ENCODE results near the gene KRTAP10-3. TPM values are rescaled to one million over a fixed set of nuclear protein-coding genes. Genes with fewer than 3 reads are reported as not detected.

The KRTAP10-3 gene
- total and polyA plus RNA-seq, 2 experiments from 2014 or later = not detected

DNA sequence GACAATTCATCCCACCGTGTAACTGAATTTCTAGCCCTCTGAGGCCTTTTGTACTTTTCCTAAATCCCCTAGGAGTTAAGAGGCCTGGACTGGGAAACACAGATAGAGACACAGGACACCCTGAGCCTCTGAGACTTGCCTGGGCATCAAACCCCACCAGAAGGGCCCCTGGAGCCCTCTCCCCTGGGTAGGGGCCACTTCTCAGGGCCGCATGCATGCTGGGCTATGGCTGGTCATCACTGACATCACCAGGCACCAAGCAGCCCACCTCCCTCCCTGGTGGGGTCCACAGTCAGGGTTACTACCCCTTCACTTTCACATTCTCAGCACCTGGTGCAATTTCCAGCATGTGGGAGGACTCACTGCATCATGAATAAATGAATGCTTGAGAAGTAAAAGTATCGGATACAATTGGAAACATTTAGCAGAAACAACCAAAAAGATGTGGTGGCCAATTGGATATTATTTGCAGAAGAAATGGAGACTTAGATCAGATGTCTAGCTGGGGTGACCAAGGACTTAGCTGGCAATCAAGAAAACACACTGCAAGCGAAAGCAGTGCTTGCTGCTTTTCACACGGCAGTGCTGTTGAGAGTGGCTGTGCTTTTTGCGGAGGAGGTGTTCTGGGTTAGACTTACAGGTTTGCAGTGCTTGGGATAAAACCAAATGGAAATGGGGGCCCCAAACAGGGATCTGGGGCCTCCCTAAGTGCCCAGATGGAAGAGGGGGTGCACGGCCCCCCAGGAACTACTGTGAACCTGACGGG is 40.9 kb upstream of the KRTAP10-3 start:
- no peaks in the 10 kb centered on the region; the same call in 2 of the 3 replicates for H3K36me3 Mint-ChIP-seq (ENCODE audit: low read depth)
- H3K9me3 Mint-ChIP-seq = peaks cover 11% of the 10 kb centered on the region
- no peaks in the 10 kb centered on the region for H3K36me3 ChIP-seq (ENCODE audit: insufficient read depth)
- H3K4me3 Mint-ChIP-seq = no peak overlapping the region
- H3F3A ChIP-seq (replicated peaks; ENCODE audit: low read depth) = no peaks in the 10 kb centered on the region
- H3K4me1 Mint-ChIP-seq = peaks cover 23% of the 10 kb centered on the region
- H3K4me1 ChIP-seq (ENCODE audit: insufficient read depth) = peaks cover 7% of the 10 kb centered on the region; the same call in 1 of the 2 replicates
- no peaks in the 10 kb centered on the region for H3K9me2 ChIP-seq (ENCODE audit: insufficient read depth)
- no peaks in the 10 kb centered on the region for H3K79me2 ChIP-seq (replicated peaks; ENCODE audit: insufficient read depth)
- H2AFZ ChIP-seq = no peak overlapping the region; the same call in 1 of the 2 replicates
- peak overlapping the region; percentile 80; the same call in 1 of the 2 replicates for H3K27ac Mint-ChIP-seq
- DNase-seq (ENCODE audit: low spot score) (no peak), ATAC-seq (no peak)
- H3K4me2 ChIP-seq = no peak overlapping the region
- no peak for TF ChIP-seq EZH2 (IDR thresholded peaks at IDR 0.05; ENCODE audit: low read depth, unreplicated experiment)
- TF ChIP-seq EZH2phosphoT487 (IDR thresholded peaks at IDR 0.05; ENCODE audit: unreplicated experiment) = no peak
- H3K27me3 Mint-ChIP-seq (ENCODE audit: insufficient read depth, low read depth, poor library complexity) = peaks cover 11% of the 10 kb centered on the region
- H3K27ac ChIP-seq (ENCODE audit: low read depth) = no peak overlapping the region; the same call in 1 of the 2 replicates
- H3K4me3 ChIP-seq = no peak overlapping the region
- H4K20me1 ChIP-seq (replicated peaks; ENCODE audit: insufficient read depth) = no peaks in the 10 kb centered on the region
- H3K27me3 ChIP-seq (ENCODE audit: insufficient read depth) = no peaks in the 10 kb centered on the region

DNA sequence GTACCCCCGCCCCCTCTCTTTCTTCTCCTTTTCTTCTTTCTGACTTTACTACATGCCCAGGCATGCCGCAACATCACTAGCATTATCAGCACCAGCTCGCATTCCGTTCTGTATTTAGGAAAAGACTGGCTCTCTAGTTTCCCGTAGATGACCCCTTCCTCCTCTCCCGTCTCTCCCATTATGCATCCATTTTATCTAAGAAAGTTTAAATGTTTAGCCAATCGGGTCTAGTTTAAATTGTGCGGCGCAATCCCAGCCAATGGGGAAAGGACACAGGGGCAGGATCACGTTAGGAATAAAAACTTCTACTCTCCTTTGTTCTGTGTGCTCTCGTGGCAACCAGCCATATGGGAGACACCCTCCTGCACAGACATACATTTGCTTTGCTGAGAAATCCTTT is 39.5 kb upstream of the KRTAP10-3 start:
- no peak overlapping the region for H3K4me3 Mint-ChIP-seq
- no peak overlapping the region for H3K4me3 ChIP-seq
- no peak overlapping the region for H3K4me2 ChIP-seq
- H3K4me1 ChIP-seq (ENCODE audit: insufficient read depth) = peaks cover 18% of the 10 kb centered on the region
- TF ChIP-seq ZNF331 (CRISPR knock-in tag; IDR thresholded peaks at IDR 0.05; ENCODE audit: low read depth) (no peak), POLR2AphosphoS5 (IDR thresholded peaks at IDR 0.05; ENCODE audit: low read depth) (no peak), EZH2phosphoT487 (IDR thresholded peaks at IDR 0.05; ENCODE audit: unreplicated experiment) (no peak), ZNF114 (CRISPR knock-in tag; IDR thresholded peaks at IDR 0.05) (no peak)
- TF ChIP-seq, protein P1, sequence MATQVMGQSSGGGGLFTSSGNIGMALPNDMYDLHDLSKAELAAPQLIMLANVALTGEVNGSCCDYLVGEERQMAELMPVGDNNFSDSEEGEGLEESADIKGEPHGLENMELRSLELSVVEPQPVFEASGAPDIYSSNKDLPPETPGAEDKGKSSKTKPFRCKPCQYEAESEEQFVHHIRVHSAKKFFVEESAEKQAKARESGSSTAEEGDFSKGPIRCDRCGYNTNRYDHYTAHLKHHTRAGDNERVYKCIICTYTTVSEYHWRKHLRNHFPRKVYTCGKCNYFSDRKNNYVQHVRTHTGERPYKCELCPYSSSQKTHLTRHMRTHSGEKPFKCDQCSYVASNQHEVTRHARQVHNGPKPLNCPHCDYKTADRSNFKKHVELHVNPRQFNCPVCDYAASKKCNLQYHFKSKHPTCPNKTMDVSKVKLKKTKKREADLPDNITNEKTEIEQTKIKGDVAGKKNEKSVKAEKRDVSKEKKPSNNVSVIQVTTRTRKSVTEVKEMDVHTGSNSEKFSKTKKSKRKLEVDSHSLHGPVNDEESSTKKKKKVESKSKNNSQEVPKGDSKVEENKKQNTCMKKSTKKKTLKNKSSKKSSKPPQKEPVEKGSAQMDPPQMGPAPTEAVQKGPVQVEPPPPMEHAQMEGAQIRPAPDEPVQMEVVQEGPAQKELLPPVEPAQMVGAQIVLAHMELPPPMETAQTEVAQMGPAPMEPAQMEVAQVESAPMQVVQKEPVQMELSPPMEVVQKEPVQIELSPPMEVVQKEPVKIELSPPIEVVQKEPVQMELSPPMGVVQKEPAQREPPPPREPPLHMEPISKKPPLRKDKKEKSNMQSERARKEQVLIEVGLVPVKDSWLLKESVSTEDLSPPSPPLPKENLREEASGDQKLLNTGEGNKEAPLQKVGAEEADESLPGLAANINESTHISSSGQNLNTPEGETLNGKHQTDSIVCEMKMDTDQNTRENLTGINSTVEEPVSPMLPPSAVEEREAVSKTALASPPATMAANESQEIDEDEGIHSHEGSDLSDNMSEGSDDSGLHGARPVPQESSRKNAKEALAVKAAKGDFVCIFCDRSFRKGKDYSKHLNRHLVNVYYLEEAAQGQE (IDR thresholded peaks at IDR 0.05; ENCODE audit: unreplicated experiment) = no peak
- H3K27me3 ChIP-seq (ENCODE audit: insufficient read depth) = no peaks in the 10 kb centered on the region
- peaks cover 36% of the 10 kb centered on the region for H3K4me1 Mint-ChIP-seq
- no peaks in the 10 kb centered on the region for H3K36me3 Mint-ChIP-seq (ENCODE audit: low read depth)
- no peaks in the 10 kb centered on the region for H4K20me1 ChIP-seq (replicated peaks; ENCODE audit: insufficient read depth)
- H3K27me3 Mint-ChIP-seq (ENCODE audit: insufficient read depth, low read depth, poor library complexity) = peaks cover 11% of the 10 kb centered on the region
- no peaks in the 10 kb centered on the region for H3K79me2 ChIP-seq (replicated peaks; ENCODE audit: insufficient read depth)
- H3K27ac Mint-ChIP-seq = peak overlapping the region; percentile 77
- H3K9me2 ChIP-seq (ENCODE audit: insufficient read depth) = no peaks in the 10 kb centered on the region
- peak; percentile 63 for DNase-seq (ENCODE audit: low spot score)
- H3K9me3 Mint-ChIP-seq = peaks cover 5% of the 10 kb centered on the region; the same call in 1 of the 3 replicates
- H3K27ac ChIP-seq (ENCODE audit: low read depth) = 0 out of 2 replicates have a peak overlapping the region, but pooled peaks have one; percentile 26
- H3F3A ChIP-seq (replicated peaks; ENCODE audit: low read depth) = 0 out of 2 replicates have a peak, but pooled peaks cover 3% of the 10 kb centered on the region
- peak; percentile 28 for ATAC-seq
- H3K36me3 ChIP-seq (ENCODE audit: insufficient read depth) = no peaks in the 10 kb centered on the region
- no peak overlapping the region for H2AFZ ChIP-seq

All from GM23338 (cell line).